Common myeloid progenitor, CD34-positive (primary cell): ENCODE results near the gene DOCK4.

ENCODE experiments used
- CTCF ChIA-PET: fragments of 350-600 bp; sonication (Branson Sonifier 250); formaldehyde crosslinking; loops from one replicate; lab custom pipeline; 2021; ENCODE audit warnings: antibody characterized with exemption; lab: Charles Lee
- POLR2A ChIA-PET: fragments of 350-600 bp; sonication (Branson Sonifier 250); formaldehyde crosslinking; loops from one replicate; lab custom pipeline; 2021; ENCODE audit warnings: antibody characterized with exemption; lab: Charles Lee
- DNase-seq, 3 donors: peaks; one replicate each; pipeline versions ENCODE4 v3.0.0 to v3.0.0-alpha.2; 2013
- H3K27ac ChIP-seq, 2 experiments: 1 replicate in 1 of 2; 2 replicates in 1 of 2; pipeline ENCODE4 v1.7.0; 2013; ENCODE audit warnings: inconsistent platforms in 2 of 2, low read length in 2 of 2, mild to moderate bottlenecking in 2 of 2, low read depth in 1 of 2, moderate library complexity in 1 of 2; ENCODE audit not compliant: severe bottlenecking in 2 of 2, insufficient read depth in 1 of 2, poor library complexity in 1 of 2
- H3K27me3 ChIP-seq, 5 experiments: replicated peaks in 2 of 5; 1 replicate in 3 of 5; 2 replicates in 2 of 5; pipeline versions ENCODE4 v1.6.1 to v1.7.0; 2013; ENCODE audit warnings: low read length in 4 of 5, mild to moderate bottlenecking in 2 of 5, moderate library complexity in 2 of 5, inconsistent platforms in 1 of 5; ENCODE audit not compliant: insufficient read depth in 5 of 5, control insufficient read depth in 4 of 5
- H3K36me3 ChIP-seq, 4 experiments: 1 replicate in 2 of 4; 2 replicates in 2 of 4; pipeline versions ENCODE4 v1.6.1 to v1.7.0; 2013; ENCODE audit warnings: low read length in 3 of 4, control low read depth in 1 of 4, mild to moderate bottlenecking in 1 of 4; ENCODE audit not compliant: control insufficient read depth in 4 of 4, insufficient read depth in 4 of 4
- H3K4me1 ChIP-seq, 4 experiments: 1 replicate in 3 of 4; 2 replicates in 1 of 4; pipeline versions ENCODE4 v1.6.1 to v1.7.1; 2013; ENCODE audit warnings: low read length in 3 of 4, mild to moderate bottlenecking in 3 of 4, control low read depth in 1 of 4, inconsistent platforms in 1 of 4, moderate library complexity in 1 of 4; ENCODE audit not compliant: control insufficient read depth in 4 of 4, insufficient read depth in 4 of 4; ENCODE audit errors: control extremely low read depth in 1 of 4
- H3K4me3 ChIP-seq, 7 experiments: 1 replicate in 4 of 7; 2 replicates in 3 of 7; pipeline versions ENCODE4 v1.5.1 to v1.7.0; 2013; ENCODE audit warnings: mild to moderate bottlenecking in 7 of 7, low read length in 6 of 7, moderate library complexity in 6 of 7, inconsistent platforms in 2 of 7, low read depth in 2 of 7, control low read depth in 1 of 7; ENCODE audit not compliant: insufficient read depth in 4 of 7, control insufficient read depth in 1 of 7; ENCODE audit errors: extremely low read depth in 1 of 7
- H3K9me3 ChIP-seq, 5 experiments: 1 replicate in 4 of 5; 2 replicates in 1 of 5; pipeline versions ENCODE4 v1.6.1 to v1.7.1; 2013; ENCODE audit warnings: low read length in 4 of 5, mild to moderate bottlenecking in 2 of 5, inconsistent platforms in 1 of 5, low read depth in 1 of 5, moderate library complexity in 1 of 5; ENCODE audit not compliant: control insufficient read depth in 4 of 5, insufficient read depth in 2 of 5; ENCODE audit errors: control extremely low read depth in 1 of 5
- WGBS: methylation state at CpG from one replicate; pipeline ENCODE4 v1.1.5; 2013; ENCODE audit not compliant: insufficient coverage; 5-methylcytosine and 5-hydroxymethylcytosine counted together

The DOCK4 gene

GRCh38 chr7:111711426-111712065 is 494.7 kb downstream of the DOCK4 start:
- H3K36me3 ChIP-seq, result no peaks in the 10 kb centered on the region
- H3K4me1 ChIP-seq, result no peaks in the 10 kb centered on the region
- DNase-seq, result no peak
- 99% methylated on average over 4 of the region's 4 CpGs for WGBS
- H3K27ac ChIP-seq, result no peak overlapping the region
- ChIA-PET POLR2A (no interaction called here), CTCF (interaction anchor here (0.6 kb wide), 1 partner anchor 606 kb away, joined by 3 read pairs; no protein-coding TSS in a partner anchor)
- H3K4me3 ChIP-seq, result no peak overlapping the region
- H3K27me3 ChIP-seq, result no peaks in the 10 kb centered on the region
- H3K9me3 ChIP-seq, result peaks cover 0 to 2% (median 0%) of the 10 kb centered on the region in 5 experiments

- Histone ChIP-seq H3K27me3 (no peaks in the 10 kb centered on the region), H3K4me1 (no peaks in the 10 kb centered on the region), H3K36me3 (no peaks in the 10 kb centered on the region), H3K27ac (no peak overlapping the region), H3K4me3 (no peak overlapping the region), H3K9me3 (peaks cover 0 to 6% (median 0%) of the 10 kb centered on the region in 5 experiments)
- POLR2A ChIA-PET, result no interaction called here
- WGBS, result 100% methylated on average over 1 of the region's 1 CpG
- CTCF ChIA-PET, result no interaction called here
- no peak for DNase-seq
Observed at GRCh38 chr7:111710839-111711380, 495.3 kb downstream of the DOCK4 start.

- H3K27me3 ChIP-seq, result no peaks in the 10 kb centered on the region
- no peak for DNase-seq
- POLR2A ChIA-PET, result no interaction called here
- no peak overlapping the region for H3K27ac ChIP-seq
- no peaks in the 10 kb centered on the region for H3K36me3 ChIP-seq
- CTCF ChIA-PET, result no interaction called here
- H3K4me3 ChIP-seq, result no peak overlapping the region
- peaks cover 0 to 10% (median 0%) of the 10 kb centered on the region in 5 experiments for H3K9me3 ChIP-seq
- WGBS, result 93% methylated on average over 3 of the region's 4 CpGs
- no peaks in the 10 kb centered on the region for H3K4me1 ChIP-seq
Observed at GRCh38 chr7:111708072-111708471, 498.1 kb downstream of the DOCK4 start.

GRCh38 chr7:111705807-111706206 is 500.4 kb downstream of the DOCK4 start:
- DNase-seq, result no peak
- H3K4me1 ChIP-seq, result no peaks in the 10 kb centered on the region
- ChIA-PET POLR2A (no interaction called here), CTCF (no interaction called here)
- peaks cover 0 to 10% (median 0%) of the 10 kb centered on the region in 5 experiments for H3K9me3 ChIP-seq
- no peak overlapping the region for H3K4me3 ChIP-seq
- no peak overlapping the region for H3K27ac ChIP-seq
- H3K36me3 ChIP-seq, result no peaks in the 10 kb centered on the region
- WGBS, result 96% methylated on average over 4 of the region's 5 CpGs
- H3K27me3 ChIP-seq, result no peaks in the 10 kb centered on the region

- WGBS, result 100% methylated on average over 1 of the region's 1 CpG
- CTCF ChIA-PET, result interaction anchor here (1.2 kb wide), 1 partner anchor 14 kb away, joined by 3 read pairs; no protein-coding TSS in a partner anchor
- Histone ChIP-seq H3K27ac (no peak overlapping the region), H3K27me3 (peaks cover 0 to 2% (median 0%) of the 10 kb centered on the region in 5 experiments), H3K9me3 (peaks cover 0 to 2% (median 0%) of the 10 kb centered on the region in 5 experiments), H3K4me3 (no peak overlapping the region), H3K4me1 (no peaks in the 10 kb centered on the region), H3K36me3 (no peaks in the 10 kb centered on the region)
- POLR2A ChIA-PET, result no interaction called here
- no peak for DNase-seq
Observed at GRCh38 chr7:111697771-111698170, 508.4 kb downstream of the DOCK4 start.

- Histone ChIP-seq H3K4me3 (no peak overlapping the region), H3K27ac (no peak overlapping the region), H3K27me3 (peaks cover 0 to 2% (median 0%) of the 10 kb centered on the region in 5 experiments), H3K36me3 (no peaks in the 10 kb centered on the region), H3K4me1 (no peaks in the 10 kb centered on the region), H3K9me3 (peaks cover 0 to 2% (median 0%) of the 10 kb centered on the region in 5 experiments)
- ChIA-PET POLR2A (no interaction called here), CTCF (no interaction called here)
- no peak for DNase-seq
- no CpG with 5 or more reads among the region's 2 CpGs for WGBS
Observed at GRCh38 chr7:111694376-111694775, 511.8 kb downstream of the DOCK4 start.

GRCh38 chr7:111690364-111691111 is 515.7 kb downstream of the DOCK4 start:
- no CpG with 5 or more reads among the region's 7 CpGs for WGBS
- H3K27me3 ChIP-seq, result no peaks in the 10 kb centered on the region
- DNase-seq, result no peak
- H3K4me3 ChIP-seq, result no peak overlapping the region
- H3K36me3 ChIP-seq, result no peaks in the 10 kb centered on the region
- no peaks in the 10 kb centered on the region for H3K4me1 ChIP-seq
- H3K9me3 ChIP-seq, result peaks cover 0 to 2% (median 0%) of the 10 kb centered on the region in 5 experiments
- POLR2A ChIA-PET, result no interaction called here
- H3K27ac ChIP-seq, result no peak overlapping the region
- CTCF ChIA-PET, result no interaction called here
